ENCODE data around the gene CCDC186.

GRCh38 chr10:114179148-114179547, 5.1 kb upstream of the CCDC186 start, which contains the start of gene TDRD1:
- TF ChIP-seq CTCF (IDR thresholded peaks at IDR 0.05): no peak
- TF ChIP-seq FOXJ3 (CRISPR knock-in tag; IDR thresholded peaks at IDR 0.05; ENCODE audit: borderline replicate concordance): no peak
- no peak for TF ChIP-seq ATF1 (CRISPR knock-in tag; IDR thresholded peaks at IDR 0.05)
- no peak for TF ChIP-seq SP1 (CRISPR knock-in tag; conservative IDR thresholded peaks at IDR 0.05)
- TF ChIP-seq ZNF512 (CRISPR knock-in tag; IDR thresholded peaks at IDR 0.05; ENCODE audit: borderline replicate concordance): no peak
- no peak for TF ChIP-seq RELA (CRISPR knock-in tag; IDR thresholded peaks at IDR 0.05; ENCODE audit: borderline replicate concordance)
